Keratinocyte (primary cell): Measurements from ENCODE around the gene TSPAN7.

ENCODE experiments used
- CTCF ChIP-seq, 3 experiments: IDR thresholded peaks in 1 of 3; conservative IDR thresholded peaks in 1 of 3; optimal IDR thresholded peaks in 1 of 3; 2 replicates in 2 of 3; 3 replicates in 1 of 3; pipeline versions ENCODE3 to v1.5.1; 2011; ENCODE audit warnings: low read length in 3 of 3, mild to moderate bottlenecking in 3 of 3, moderate library complexity in 2 of 3, control low read depth in 1 of 3, inconsistent platforms in 1 of 3; ENCODE audit not compliant: insufficient read depth in 2 of 3; ENCODE audit errors: extremely low read depth in 1 of 3
- EZH2 ChIP-seq: IDR thresholded peaks from one replicate; pipeline ENCODE4 v1.6.1; 2012; ENCODE audit warnings: inconsistent platforms, mild to moderate bottlenecking, low read length, moderate library complexity

- TF ChIP-seq EZH2 (no peak), CTCF (optimal IDR thresholded peaks at IDR 0.05 in 1 of 3, IDR thresholded peaks at IDR 0.05 in 1 of 3, conservative IDR thresholded peaks at IDR 0.05 in 1 of 3; ENCODE audit: extremely low read depth in 1 of 3, insufficient read depth in 2 of 3, low read length in 3 of 3) (no peak)
Measured at GRCh38 chrX:38575888-38576287, 14.5 kb downstream of the TSPAN7 start.
